Measurements from ENCODE around the gene HOXD4. TPM values are rescaled to one million over a fixed set of nuclear protein-coding genes. Genes with fewer than 3 reads are reported as not detected.

The HOXD4 gene
- total RNA-seq, 1 donor from 2014 or later = not detected

DNA sequence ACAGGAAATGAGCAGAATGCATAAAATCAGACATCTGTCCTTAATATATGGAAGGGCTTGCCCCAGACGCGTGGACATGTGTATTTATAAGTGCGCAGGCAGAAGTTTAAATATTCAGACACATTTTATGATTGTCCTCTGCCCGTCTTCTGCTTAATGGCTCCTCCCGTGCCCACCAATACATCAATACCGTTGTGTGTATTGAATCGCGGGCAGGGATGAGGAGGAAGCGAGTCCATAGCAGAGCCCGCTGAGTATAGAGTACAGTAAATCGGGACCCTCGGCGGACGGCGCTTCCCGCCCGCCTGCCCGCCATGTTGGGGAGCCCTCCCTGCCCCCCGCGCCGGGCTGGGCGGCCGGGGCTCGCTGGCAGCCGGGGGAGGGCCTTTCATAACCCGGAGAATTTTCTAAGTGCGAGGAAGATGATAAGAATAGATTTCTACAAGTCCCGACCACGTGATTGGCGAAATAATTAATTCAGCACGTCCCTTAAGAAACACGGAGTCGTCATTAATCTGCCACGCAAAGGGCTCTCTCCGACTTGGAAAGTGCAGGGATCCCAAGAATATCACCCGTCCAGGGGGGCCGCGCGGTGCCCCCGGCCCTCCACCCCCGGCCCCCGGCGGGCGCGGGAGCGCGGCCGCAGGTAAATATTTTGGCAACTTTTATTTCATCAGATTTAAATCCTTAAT is 5.6 kb downstream of the HOXD4 start, which contains the start of gene HOXD3:
Gene HOXD3 (plus strand): TSS at position 501 of the 692 bp plus-strand sequence. CDS start 11,808 bp downstream, outside the sequence.
- DNase-seq = no peak

DNA sequence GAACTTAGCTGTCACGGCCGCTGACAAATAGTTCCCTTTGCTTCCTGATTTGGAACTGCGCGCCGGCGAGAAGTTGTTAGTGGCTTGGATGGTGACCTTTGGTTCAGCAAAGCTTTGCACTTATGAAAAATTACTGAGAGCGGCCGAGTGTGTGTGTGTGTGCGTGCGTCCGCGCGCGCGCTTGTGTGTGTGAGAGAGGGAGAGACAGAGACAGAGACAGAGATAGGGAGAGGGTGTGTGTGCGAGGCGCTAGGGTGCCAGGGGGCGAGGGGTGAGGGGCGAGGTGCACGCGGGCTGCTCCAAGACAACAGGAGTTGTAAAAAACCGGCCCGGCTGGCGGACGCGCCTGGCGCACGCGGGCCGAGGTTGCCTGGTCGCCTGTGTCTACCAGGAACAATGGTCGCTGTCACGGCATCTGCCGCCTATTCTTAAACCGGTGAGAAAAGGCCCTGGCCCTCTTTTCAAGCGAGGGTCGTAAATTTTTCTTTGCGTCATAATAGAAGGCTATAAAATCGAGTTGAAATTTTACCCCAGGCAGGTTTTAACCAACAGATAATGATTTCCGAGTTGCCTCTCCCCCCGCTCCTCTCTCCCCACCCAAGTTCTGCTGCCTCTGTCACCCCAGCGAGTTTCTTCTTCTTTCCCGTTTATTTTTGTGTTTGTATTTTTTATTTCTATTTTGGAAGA is 6.3 kb downstream of the HOXD4 start:
- DNase-seq = no peak

DNA sequence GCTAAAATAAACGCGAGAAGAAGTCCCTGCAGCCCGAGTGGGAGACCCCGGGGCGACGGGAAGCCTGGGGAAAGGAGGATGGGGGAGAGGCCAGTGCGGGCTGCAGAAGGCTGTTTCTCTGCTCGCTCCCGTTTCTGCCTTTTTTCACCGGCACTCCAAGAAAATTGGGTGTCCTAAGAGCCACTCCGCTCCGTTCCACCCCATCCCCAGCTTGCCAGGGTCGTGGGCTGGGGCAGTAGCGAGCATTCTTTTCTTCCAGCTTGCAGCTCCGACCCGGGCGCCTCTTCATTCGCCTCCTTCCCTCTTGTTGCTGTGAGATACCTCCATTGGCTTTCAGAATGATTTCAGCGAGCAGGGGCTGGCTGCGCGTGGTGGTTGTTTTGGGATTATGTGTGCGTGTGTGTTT is 6.8 kb downstream of the HOXD4 start:
- DNase-seq = no peak

DNA sequence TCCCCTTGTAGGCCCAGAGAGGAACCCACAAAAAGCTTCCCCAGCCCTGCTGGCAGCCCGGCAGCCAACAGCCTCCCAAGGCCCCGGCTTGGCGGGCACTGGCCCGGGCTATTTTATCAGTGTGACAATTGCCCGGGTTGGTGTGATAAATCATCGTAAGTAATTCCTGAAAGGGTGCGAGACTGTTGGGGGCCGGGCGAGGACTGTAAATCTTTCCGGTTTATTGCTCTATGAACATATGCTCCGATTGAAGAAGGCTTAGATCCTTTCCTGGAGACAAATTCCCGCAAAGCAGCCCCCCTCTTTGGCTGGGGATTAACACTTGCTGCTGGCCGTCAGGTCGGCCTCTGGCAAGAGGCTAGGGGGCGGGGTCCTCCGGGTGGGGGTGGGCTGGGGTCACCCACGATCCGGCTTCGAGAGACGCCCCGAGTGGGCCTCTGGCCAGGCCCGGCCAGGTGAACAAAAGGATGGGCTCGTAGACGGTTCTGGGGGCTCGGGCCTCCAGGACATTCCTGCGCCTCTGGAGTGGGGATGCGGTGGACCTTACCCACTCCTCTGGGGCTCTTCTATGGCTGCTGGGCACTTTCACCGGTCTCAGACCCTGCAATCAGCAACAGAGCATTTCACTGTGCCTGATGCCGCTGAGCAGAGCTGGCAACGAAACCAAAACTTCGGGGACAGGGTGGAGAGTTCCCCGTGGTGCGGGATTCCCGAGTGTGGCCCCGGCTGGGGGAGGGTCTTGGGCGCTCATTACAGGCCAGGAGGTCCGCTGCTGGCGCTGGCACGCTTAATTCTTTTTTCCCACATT is 7.7 kb downstream of the HOXD4 start:
- no peak for DNase-seq

DNA sequence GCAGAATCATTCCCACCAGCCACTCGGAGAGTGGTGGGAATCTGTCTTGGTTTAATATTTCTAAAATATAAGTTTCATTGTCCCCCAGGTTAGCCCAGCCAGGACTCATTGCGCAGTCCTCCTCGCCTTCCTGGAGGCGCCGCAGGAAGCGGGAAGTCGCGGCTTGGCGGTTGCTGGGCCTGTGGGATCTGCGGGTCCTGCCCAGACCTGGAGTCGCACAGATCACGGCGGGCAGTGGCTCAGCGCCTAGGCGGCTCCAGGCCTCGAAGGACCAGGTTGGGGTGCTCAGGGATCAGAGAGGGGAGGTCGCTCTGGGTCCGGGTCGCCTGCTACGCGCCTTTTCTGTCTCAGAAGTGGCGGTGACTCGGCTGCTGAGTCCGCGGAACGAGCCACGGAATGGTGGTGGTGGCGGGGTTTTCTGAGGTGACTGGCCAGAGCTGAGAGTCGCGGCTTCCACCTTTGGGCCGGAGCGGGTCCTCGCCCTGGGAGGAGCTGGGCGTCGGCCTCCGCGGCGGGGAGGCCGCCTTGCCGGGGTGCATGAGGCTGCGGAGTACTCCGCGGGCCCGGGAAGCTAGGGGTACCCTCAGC is 8.4 kb downstream of the HOXD4 start:
- no peak for DNase-seq

DNA sequence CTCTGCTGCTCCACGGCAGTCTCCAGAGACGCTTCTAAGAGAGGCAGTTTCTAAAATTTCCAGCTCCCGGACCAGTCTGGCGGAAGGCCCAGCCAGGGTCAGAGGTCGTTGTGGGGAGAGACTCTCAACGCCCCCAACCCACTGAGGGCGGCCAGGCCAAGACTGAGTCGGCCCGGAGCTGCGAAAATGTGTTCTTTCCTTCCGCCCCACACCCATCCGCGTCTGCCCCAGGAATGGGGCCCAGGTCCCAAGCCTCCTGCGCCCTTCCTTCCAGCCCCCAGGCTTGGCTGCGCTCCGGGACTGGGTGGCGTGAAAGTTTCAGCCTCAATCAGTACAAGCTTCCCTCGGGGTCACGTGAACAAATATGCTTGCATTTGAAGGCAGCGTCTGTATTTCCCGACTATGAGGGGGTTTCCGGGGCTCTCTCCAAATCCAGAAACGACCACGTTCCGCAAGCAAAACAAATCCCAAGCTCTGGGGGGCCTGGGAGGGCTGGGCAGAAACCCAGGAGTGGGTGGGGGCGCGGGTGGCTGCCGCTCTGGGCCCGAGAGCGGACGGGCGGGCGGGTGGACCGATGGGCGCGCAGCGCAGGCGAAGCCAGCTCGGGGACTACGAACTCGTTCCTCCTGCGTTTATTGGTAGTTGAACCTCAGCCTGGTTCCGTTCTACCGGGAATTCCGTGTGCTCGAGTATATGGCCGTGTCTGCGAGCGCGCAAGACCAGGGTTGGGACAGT is 9.1 kb downstream of the HOXD4 start:
- no peak for DNase-seq

DNA sequence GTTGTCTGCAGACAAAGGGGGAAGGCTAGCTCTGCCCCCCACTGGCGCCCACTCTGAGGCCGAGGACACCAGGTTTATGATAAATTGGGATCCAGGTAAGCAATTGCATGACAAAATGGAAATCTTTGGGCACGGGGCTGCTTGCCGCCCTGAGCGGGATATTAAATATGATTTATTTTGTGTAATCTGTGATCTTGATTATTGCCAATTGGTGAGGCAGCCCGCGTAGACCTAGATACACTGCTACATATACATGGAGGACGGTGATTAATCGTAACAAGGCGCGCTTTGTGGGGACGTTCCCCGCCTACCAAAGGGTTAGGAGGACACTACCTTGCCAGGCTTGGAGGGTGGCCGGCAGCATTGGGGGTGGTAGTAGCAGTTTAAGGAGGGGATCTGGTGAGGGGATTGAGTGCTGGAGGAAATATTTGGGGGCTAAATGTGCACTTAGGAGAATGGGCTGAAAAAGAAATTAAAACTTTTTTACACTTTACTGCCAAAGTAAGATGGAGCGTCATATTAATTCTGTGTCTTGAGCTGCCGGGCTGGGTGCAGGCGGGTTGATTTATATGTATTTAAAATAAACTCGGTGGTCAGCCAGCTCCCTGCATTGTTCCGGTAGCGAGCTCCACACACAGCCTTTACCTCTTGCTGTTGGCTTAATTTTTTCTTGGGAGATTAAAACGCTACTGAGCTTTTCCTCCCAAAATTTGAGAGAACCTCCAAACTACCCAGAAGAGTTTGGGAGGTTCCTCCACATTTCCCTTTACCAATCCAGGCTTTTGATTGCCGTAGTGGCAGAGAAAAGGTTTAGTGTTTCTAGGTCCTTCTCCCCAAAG is 9.9 kb downstream of the HOXD4 start:
- DNase-seq = no peak

DNA sequence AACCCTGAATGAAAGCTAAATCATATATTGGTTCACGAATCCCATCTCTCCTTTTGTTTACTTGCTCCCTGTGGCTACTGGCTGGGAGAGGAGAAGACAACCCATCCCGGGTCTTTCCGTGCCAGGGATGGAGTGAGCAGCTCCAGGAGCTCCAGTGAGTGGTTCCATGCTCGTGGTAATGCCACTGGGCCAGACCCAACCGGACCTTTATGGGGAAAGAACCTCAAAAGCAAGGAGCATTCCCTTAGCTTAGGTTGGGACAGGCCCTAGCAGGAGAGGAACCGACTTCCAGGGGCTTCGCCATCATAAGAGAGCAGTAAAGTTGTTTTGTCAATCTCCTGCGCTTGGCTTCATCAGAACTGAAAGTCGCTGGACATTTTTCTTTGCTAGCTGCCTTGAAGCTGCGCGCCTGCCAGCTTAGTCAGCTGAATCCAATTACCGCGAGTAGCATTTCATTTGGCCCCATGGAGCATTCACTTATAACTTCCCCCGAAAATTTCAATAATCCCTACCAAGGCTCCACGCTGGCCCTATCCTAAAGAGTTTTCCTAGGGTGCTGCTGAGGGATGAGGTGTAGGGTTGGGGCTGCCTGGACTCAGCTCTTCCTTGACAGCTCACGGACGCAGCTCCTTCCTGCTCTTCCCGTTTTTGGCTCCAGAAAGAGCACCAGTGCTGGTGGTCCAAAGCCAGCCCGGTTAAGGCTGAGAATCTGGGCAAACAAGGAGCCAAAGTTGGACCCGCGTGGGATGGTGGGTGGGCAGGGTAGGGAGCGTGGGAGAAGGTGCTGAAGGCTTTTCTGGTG is 10.7 kb downstream of the HOXD4 start:
- no peak for DNase-seq

DNA sequence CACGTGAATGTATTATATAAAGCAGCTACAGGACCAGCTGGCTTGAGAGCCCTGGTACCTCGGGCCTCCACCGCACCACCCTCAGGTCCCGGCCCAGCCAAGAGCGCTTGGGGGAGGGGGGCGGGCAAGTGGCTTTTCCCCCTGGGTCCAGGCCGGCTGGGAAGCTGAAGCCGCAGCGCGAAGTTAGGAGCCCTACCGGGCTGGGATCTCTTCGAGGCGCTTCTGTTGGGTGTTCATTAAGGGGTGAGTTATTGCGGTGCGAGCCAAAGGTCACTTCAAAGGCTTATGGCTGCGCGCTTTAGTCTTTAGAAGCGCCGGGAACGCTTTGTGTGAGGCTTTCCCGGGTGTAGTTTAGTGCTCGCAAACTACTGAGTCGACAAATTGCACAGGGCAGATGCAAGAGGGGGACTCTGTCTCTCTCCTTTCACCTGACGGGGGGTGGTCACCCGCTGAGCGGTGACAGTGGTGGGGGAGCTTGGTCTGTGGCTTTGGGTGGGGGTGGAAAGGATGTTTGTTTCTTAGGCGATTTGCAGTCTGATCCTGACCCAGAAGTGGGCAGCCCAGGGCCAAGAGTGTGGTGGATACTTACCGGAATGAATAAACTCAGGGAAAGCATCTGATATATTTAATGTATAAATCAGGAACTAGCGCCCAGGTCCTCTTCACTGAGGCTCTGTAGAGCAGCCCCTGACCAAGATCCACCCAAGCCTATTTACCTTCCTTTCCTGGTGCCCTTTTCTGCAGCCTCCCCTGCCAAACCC is 11.7 kb downstream of the HOXD4 start:
- no peak for DNase-seq

DNA sequence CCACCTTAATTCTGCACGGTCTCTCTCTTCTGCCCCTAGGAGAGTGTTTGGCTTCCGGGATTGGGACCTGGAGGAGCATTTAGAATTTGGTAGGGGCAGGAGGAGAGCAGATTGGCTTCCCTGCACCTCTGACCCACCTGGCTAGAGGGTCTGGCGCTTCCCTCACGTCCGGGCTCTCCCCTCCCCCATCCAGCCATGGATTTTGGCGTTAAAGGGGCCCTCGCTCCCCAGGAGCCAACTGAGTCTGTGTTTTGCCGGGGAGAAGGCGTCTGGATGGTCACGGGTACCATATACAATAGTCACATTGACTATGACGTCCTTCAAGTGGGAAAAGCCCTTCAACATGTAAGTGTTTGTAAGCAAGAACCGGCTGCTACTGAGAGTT is 12.3 kb downstream of the HOXD4 start:
- no peak for DNase-seq

DNA sequence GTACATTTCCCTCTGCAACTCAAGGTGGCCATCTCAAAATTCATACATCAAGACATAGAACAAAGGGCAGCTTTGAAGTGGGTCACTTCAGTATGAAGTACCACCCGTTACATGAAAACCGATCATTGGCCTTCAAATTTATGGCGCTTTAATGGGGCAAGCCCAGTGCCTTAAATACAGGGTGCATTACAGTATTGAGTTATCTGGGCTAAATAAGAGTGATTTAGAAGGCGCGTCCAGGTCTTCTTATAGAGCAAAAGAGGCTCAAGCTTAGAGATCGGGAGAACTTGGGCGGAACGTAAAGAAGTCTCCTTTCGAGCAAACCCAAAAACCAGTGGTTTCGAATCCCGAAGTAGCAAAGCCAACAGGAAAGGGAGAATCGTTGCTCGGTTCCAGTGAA is 12.9 kb downstream of the HOXD4 start:
- DNase-seq = no peak

DNA sequence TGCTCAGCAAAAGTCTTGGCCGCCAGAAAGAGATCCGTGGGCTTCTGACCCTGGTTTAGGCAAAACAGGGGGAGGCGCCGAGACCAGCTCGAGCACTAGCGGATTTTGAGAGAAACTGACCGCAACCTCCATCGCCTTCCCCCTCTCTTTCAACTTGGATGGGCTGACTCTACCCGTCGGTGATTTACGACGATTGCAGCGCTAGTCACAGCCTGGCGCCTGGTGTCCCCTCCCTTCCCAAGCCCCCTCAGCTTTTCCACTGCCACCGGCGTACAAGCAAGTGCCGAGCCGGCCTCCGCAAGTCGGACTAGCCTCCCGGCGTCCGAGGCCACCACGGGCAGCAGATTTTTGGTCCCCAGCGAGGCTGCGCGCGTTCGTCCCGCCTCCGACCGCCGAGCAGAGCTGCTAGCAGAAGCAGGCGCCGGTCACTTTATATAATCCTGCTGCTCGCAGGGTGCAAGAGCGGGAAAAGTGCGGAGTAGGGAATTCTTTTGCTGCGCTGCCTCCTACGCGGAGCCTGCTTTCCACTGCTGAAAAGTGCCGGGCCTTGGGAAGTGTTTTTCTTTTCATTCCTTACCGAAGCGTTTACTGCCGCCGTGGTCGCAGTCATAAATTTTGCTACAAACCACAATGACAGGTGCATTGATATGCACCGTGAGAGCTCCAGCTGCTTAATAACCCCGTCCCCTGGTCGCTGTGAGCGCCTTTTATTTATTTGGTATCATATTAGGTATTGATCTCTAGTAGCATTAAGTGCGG is 13.4 kb downstream of the HOXD4 start:
- DNase-seq = no peak

DNA sequence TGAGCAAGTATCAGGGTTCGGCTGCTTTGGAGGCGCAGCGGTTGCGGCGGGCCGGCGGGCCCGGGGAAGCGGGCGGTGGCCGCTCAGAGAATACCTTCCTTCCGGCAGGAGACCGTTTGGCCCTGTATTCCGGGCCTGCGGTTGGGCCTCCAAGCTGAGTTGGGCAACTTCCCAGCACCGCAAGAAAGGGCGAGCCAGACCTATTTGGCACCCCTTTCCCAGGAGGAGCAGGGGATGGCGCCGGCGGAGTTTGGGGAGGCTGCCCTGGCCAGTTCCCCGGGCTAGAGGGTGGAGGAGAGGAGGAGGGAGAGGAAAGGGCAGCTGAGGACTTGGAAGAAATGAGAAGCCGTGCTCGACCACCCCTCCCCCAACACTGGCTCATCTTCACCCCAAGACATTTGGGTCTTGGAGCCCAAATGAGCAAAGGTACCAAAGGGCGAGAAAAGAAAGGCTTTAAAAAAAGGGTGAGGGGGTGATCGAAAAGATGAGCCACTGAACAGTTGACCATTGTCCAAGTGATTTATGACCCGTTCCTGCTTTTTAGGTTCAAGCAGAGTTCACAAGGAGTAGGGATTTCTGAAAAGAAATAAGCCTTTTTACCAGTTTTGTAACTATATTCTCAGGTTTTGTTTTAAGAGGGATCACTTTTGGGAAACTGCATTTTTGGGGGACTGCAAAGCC is 14.2 kb downstream of the HOXD4 start:
- DNase-seq = no peak

DNA sequence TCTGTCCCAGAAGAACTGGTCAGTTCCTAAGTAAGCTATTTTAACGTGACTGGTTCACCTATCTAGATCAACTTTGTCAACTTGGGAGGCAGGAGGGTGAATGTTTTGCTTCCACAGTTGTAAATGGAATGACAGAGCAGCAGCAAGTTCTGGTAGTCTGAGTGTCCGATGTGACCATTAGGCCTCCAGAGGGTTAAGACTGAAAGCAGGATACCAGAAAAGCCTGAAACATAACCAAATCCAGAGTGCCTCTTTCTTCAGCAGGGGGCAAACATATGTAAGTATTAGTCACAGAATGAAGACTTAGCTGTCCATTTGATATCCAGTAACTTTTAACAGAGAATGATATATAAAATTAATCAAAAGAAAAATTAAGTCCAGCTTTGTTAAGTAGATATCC is 14.9 kb downstream of the HOXD4 start:
- DNase-seq = no peak

DNA sequence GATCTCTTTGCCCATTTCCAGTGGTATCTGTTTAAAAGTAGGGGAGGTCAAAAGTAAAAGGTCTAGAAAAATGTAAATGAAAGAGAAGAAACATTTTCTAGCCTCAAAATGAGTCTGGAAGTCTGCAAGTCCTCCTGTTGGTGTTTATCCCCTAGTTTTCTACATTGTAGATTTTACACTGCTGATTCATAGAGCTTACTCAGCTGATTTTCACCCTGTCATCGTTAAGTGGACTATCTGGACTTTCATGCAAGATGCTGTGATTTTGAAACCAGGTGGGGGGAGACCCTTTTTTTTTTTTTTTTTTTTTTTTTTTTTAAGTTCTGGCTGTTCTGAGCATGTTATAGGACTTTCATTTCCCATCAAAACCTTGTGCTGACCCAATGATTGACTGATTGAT is 16.0 kb downstream of the HOXD4 start:
- no peak for DNase-seq

DNA sequence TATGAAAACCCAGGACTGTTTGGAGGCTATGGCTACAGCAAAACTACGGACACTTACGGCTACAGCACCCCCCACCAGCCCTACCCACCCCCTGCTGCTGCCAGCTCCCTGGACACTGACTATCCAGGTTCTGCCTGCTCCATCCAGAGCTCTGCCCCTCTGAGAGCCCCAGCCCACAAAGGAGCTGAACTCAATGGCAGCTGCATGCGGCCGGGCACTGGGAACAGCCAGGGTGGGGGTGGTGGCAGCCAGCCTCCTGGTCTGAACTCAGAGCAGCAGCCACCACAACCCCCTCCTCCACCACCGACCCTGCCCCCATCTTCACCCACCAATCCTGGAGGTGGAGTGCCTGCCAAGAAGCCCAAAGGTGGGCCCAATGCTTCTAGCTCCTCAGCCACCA is 17.8 kb downstream of the HOXD4 start:
- no peak for DNase-seq

DNA sequence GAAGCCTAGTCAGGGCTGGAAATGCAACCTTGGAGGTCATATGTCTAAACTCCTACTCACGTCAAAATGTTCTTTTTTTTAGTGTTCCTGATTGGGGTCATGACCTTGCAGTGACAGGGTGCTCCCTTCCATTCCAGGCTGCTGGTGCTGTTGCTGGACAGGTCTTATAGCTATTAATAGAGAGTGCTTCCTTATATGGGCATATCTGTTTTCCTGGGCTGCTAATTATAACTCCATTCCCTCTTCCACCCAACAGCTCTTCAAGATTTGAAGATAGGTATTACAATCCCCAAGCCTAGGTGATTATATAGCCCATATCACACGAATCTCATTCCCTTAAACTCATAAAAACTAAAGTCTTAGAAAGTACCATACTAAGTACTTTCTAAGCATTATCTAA is 18.4 kb downstream of the HOXD4 start:
- no peak for DNase-seq
